GDM1 (cell line): ENCODE data around the gene ASF1A.
"Not testable (repeated sequence)": the region's sequence is repeated elsewhere in the genome, so short reads cannot be mapped to it uniquely, and the experiment has no call there.

Source experiments
- DNase-seq: peaks from one replicate; lab custom pipeline; 2025; lab: John Stamatoyannopoulos, UW

ASF1A gene

DNA sequence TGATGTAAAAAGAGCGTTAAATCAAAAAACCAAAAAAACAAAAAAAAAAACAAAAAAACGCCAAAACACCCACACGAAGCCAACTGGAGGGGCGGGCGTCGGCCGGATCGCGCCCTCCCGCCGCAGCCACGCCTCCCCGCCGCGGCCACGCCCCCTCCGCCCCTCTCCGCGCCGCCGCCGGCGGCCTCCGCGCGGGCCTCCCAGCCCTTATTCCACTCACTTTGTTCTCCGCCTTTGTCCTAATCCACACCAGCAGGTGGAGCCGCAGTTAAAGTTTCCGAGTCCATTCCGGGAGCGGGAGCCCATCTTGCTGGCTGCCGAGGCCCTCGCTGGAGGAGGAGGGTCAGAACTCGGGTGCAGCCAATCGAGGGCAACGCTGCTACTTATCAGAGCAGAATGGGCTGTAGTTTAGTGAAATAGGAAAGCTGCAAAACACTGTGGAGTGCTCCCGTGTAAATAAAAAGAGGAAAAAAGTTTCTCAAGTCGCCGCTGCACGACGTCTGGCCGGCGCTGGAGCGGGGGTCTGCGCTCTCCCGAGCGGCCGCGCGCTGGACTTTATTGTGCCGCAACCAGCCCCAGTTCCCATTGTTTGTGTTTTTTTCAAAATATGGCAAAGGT is at the start of gene ASF1A:
ASF1A (plus strand) TSS at position 346 of the 618 bp plus-strand sequence; CDS start at position 608, 262 bp downstream.
- peak; percentile 96 for DNase-seq

DNA sequence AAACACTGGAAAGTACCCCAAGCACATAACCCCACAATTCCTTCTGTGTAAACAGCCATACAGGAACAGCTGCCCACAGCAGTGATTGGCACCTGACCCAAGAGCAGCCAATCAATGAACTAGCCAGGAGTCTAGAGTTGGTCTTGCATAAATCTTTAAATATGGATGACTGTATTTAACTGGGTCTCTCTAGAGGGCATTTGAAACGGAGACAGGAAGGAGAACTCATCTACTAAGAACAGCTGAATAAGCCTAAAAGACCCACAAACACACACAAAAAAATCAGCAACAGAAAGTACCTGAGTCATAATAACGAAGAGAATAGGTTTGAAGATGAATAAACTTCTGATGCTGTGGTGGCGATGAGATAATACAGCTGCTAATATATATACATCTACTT is 49.0 kb upstream of the ASF1A start:
- no peak for DNase-seq

DNA sequence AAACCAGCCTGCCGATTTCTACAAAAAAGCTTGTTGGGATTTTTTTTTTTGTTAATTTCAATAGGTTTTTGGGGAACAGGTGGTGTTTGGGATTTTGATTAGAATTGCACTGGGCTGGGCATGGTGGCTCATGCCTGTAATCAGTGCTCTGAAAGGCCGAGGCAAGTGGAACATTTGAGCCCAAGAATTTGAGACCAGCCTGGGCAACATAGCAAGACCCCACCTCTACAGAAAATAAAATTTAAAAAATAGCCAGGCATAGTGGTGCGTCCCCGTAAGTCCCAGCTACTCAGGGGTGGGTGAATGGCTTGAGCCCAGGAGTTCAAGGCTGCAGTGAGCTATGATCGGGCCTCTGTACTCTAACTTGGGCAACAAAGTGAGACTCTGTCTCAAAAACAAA is 40.5 kb upstream of the ASF1A start:
- DNase-seq, result no peak

DNA sequence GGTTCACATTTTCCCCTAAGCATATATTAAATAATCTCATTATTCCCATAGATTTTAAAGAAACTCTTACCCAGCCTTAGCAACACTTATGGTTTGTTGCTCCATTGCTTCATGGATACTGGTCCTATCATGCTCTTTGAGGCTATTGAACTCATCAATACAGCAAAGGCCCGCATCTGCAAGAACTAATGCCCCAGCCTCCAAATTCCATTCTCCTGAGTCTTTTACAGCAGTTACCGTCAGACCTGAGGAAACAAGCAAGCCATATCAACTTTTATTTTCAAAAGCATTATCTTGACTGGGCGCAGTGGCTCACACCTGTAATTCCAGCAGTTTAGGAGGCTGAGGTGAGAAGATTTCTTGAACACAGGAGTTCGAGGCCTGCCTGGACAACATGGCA is 37.7 kb upstream of the ASF1A start:
- DNase-seq, result no peak

DNA sequence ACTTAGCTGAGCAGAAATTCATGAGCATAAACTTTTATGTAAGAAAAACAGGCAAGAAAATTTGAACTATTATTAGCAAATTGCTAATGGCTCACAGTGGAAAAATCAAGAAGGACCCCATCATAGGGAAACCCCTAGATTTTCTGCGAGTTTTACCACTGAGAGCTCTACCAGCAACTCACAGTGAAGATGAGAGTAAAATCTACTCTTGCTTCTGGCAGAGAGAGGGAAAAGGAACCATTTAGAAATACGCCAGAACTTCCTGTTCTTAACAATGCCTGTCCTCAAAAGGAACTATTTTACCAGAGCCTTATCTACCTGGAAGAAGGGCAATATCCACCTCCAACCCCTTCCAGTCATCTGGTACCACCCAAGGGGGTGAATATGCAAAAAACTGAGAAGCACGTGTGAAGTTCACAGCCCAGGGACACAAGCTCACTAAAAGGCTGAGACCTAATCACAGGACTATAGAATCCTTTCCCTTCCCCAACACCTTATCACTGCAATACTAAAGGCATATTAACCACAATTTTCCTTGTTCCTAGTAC is 34.4 kb upstream of the ASF1A start:
- no peak for DNase-seq

DNA sequence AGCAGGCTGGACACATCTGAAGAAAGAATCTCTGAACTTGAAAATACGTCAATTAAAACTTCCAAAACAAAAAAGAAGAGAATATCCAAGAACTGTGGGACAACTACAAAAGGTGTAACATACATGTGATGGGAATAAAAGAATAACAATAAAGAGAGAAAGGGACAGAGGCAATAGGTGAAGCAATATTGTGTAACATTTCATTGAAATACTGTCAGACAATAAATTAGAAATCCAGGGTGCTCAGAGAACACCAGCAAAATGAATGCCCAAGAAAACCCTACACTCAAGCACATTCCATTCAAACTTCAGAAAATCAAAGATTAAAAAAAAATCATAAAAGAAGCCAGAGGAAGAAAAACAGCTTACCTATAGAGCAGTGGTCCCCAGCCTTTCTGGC is 33.6 kb upstream of the ASF1A start:
- DNase-seq, result no peak

DNA sequence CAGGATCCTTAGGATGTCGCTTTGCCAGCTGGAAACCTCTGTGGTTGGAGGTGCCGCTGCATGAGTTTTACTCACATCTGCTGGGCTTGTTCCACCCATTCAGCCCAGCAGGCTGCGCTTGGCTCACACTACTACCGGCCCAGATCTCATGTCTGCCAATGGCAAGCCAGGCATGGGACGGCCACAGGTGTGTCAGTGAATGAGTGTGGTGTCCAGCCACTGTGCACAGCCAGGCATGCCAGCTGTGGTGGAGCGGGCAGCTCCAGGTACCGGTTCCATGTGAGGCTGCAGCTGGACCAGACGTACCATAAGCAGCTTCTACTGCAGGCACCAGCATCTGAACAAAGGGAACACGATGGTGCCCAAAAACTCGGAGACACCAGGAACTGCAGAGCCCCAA is 33.1 kb upstream of the ASF1A start:
- DNase-seq, result no peak

DNA sequence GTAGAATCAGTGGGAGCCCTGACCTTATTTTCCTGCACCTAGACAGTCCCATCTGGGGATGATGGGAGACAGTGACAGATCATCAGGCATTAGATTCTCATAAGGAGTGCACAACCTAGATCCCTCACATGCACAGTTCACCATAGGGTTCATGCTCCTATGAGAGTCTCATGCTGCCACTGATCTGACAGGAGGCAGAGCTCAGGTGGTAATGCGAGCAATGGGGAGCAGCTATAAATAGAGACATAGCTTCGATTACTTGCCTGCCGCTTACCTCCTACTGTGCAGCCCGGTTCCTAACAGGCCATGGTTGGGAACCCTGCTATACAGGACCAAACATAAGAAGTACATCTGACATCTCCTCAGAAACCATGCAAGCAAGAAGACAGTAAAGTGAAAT is 31.5 kb upstream of the ASF1A start:
- no peak for DNase-seq

DNA sequence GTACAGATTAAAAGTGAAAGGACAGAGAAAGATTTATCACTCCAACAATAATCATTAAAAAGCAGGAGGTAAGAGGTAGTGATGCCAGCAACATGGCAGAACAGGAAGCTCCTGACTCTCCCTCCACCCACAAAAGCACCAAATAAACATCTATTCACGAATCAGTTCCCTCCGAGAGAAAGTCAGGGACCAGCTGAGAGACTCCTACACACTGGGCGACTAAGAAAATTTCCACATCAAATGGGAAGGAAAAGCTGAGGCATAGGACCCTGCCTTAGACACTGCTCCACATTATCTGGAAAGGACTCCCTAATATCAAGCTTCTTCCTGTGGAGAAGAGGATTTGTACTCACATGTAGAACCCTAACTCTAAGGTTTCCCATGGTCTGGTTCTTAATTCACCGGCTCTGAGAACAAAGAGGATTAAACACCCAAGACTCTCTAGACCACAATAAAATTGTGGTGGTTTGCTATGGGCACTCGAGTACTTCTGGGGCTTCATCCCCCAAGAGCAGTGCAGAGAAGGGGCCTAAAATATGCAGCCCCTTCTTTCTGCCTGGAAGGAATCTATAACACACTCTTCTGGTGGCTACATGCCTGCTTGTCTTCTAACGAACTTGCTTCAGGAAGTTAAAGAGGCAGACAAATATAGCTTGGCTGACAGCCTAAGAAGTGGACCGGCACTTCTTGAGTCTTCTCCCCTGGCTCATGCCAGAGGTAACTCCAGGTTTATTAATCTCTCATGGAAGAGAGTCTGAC is 29.4 kb upstream of the ASF1A start:
- peak; percentile 48 for DNase-seq

DNA sequence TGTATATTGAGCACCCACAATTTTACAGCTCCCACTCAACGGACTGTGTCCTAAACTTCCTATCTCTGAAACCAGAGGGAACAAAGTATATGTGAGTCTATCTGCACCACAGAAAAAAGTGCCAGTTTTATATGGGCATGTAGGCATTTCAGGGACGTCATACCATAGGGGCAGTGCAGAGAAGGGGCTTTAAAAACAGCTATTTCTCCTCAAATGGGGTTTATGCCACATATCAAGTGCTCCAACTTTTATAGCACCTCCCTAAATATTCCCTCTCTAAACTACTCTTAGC is 28.9 kb upstream of the ASF1A start:
- no peak for DNase-seq

DNA sequence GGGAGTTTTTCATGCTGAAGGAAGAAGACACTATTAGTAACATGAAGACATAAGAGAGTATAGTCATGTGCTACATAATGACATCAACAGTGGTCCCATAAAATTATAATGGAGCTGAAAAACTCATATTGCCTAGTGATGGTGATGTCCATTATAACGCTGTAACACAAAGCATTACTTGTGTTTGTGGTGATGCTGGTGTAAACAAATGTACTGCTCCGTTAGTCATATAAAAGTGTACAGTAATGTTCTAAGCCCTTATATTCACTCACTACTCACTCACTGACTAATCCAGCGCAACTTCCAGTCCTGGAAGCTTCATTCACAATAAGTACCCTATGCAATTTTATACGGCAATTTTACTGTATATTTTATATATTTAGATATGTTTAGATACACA is 26.8 kb upstream of the ASF1A start:
- no peak for DNase-seq

DNA sequence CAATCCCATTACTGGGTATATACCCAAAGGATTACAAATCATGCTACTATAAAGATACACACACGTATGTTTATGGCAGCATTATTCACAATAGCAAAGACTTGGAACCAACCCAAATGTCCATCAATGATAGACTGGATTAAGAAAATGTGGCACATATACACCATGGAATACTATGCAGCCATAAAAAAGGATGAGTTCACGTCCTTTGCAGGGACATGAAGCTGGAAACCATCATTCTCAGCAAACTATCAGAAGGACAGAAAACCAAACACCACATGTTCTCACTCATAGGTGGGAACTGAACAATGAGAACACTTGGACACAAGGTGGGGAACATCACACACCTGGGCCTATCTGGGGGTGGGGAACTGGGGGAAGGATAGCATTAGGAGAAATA is 25.1 kb upstream of the ASF1A start:
- DNase-seq, result not testable (repeated sequence)

DNA sequence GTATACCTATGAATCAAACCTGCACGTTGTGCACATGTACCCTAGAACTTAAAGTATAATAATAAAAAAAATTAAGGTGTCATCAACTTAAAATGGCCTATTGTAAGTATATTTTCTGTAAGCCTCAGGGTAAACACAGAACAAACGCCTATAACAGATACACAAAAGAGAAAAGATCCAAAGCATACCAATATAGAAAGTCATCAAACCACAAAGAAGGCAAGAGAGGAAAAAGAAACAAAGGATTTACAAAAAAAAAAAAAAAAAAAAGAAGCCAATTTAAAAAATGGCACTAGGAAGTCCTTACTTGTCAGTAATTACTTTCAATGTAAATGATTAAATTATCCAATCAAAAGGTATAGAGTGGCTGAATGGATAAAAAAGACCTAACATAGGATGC is 24.6 kb upstream of the ASF1A start:
- no peak for DNase-seq

DNA sequence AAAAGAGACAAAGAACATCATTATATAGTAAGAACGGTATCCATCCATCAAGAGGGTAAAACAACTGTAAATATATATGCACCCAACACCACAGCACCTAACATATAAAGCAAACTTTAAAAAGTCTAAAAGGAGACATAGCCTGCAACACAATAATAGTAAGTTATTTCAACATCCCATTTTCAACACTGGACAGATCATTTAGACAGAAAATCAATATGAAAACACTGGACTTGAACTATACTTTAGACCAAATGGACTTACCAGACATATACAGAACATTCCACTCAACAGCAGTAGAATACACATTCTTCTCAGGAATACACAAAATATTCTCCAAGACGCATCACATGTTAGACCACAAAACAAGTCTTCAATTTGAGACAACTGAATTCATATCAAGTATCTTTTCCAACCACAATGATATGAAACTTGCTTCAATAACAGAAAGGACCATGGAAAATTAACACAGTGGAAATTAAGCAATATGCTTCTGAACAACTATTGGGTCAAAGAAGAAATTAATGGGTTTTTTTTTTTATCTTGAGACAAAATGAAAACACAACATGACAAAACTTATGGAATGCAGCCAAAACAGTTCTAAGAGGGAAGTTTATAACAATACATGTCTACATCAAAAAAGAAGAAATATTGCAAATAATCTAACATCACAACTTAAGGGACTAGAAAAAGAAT is 23.9 kb upstream of the ASF1A start:
- DNase-seq, result no peak

DNA sequence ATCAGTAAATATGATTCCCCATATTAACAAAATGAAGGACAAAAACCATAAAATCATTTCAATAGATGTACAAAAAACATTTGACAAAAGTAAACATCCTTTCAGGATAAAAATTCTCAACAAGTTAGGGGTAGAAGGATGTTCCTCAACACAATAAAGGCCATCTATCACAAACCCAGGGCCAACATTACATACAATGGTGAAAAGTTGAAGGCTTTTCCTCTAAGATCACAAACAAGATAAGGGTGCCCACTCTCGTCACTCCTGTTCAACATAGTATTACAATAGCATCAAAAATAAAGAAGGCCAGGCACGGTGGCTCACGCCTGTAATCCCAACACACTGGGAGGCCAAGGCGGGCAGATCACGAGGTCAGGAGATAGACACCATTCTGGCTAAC is 22.6 kb upstream of the ASF1A start:
- no peak for DNase-seq

DNA sequence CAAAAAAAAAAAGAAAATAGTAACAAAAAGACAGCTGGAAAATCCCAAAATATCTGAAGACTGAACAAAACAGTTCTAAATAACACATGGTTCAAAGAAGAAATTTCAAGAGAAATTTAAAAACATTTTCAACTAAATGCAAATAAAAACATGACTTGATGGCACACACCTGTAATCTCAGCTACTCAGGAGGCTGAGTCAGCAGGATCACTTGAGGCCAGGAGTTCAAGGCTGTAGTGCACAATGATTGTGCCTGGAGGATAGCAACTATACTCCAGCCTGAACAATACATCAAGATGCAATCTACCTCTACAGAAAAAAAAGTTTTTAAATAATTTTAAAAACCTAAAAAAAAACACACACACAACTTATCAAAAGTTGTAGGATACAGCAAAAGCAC is 21.6 kb upstream of the ASF1A start:
- no peak for DNase-seq

DNA sequence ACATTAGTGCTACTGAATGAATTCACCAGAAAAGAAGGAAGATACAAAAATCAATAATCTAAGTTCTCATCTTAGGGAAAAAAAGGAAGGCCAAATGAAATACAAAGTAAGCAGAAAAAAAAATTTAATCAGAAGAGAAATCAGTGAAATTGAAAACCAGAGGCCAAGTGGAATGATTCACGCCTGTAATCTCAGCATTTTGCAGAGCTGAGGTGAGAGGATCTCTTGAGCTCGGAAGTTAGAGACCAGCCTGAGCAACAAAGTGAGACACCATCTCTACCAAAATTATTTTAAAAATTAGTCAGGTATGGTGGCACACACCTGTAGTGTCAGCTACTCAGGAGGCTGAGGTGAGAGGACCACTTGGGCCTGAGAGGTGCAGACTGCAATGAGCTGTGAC is 21.2 kb upstream of the ASF1A start:
- DNase-seq, result no peak

DNA sequence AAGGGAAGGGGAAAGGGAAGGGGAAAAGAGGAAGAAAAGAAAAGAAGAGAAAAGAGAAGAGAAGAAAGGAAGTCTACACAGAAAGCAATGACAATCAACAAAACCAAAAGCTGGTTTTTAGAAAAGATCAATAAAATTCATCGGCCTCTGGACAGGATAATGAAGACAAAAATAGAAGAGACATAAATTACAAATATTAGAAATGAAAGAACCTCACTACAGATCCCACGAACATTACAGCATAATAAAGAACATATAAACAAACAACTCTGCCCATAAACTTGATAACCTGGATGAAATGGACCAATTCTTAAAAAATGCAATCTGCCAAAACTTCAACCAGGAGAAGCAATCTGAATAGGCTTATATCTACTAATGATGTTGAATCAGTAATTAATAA is 20.7 kb upstream of the ASF1A start:
- DNase-seq, result no peak

DNA sequence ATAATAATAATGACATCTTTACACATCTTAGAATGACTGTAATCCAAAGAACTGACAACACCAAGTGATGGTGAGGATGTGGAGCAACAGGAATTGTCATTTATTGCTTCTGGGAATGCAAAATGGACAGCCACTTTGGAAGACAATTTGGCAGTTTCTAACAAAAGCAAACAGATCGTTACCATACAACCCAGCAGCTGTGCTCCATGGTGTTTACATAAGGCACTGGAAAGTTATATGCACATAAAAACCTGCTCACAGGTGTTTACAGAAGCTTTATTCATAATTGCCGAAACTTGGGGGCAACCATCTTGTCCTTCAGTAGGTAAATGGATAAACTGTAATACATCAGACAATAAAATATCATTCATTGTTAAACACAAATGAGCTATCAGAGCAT is 18.3 kb upstream of the ASF1A start:
- no peak for DNase-seq

DNA sequence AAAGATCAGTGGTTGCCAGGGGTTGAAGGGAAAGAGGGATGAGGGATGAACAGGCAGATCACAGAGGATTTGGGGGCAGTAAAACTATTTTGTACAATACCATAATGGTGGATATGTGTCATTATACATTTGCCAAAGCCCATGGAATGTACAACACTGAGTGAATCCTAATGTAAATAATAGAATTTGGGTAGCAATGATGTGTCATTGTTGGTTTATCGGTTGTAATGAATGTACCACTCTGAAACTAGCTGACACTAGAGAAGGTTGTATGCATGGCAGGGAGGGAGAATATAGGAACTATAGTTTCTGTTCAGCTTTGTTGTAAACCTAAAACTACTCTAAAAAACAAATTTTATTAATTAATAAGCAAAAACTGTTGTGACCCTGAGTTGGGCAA is 17.8 kb upstream of the ASF1A start:
- DNase-seq, result no peak

DNA sequence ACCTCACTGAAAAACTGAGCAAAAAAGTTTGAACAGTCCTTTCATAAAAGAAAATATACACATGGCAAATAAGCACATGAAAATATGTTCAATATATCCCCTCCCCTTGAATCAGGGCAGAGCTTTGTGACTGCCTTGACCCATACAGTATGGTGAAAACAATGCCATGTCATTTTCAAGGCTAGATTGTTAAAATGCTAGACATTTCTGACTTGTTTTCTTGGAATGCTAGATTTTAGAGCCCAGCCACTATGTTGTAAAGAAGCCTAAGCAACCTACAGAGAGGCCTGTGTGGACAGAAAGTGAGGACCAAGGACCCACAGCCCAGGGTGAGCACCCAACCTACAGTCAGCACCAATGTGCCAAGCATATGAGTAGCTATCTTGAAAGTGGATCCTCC is 17.1 kb upstream of the ASF1A start:
- no peak for DNase-seq

DNA sequence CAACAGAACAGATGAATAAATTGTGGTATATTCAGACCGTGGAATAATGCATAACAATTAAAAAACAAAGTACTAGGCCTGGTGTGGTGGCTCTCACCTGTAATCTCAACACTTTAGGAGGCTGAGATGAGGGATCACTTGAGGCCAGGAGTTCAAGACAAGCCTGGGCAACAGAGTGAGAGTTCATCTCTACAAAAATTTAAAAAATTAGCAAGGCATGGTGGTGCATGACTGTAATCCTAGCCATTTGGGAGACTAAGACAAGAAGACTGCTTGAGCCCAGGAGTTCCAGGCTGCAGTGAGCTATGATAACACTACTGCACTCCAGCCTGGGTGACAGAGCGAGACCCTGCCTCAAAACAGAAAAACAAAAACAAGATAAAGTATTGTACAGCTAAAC is 16.1 kb upstream of the ASF1A start:
- no peak for DNase-seq
